Measurements from ENCODE around the gene WHAMM.
"Not testable (repeated sequence)": the region's sequence is repeated elsewhere in the genome, so short reads cannot be mapped to it uniquely, and the experiment has no call there.

The WHAMM gene

GRCh38 chr15:82862886-82863285 is 53.5 kb downstream of the WHAMM start:
- no peak for DNase-seq (ENCODE audit: low read depth in 2 of 3, low spot score in 1 of 3)

- DNase-seq (ENCODE audit: low read depth in 2 of 3, low spot score in 1 of 3): no peak
These were observed 55.5 kb downstream of the WHAMM start for GRCh38 chr15:82864967-82865366.

GRCh38 chr15:82865581-82865980 is 56.2 kb downstream of the WHAMM start:
- DNase-seq (ENCODE audit: low read depth in 2 of 3, low spot score in 1 of 3): not testable (repeated sequence)

GRCh38 chr15:82865981-82866380 is 56.6 kb downstream of the WHAMM start:
- DNase-seq (ENCODE audit: low read depth in 2 of 3, low spot score in 1 of 3): not testable (repeated sequence)

GRCh38 chr15:82870727-82871320 is 61.4 kb downstream of the WHAMM start:
- no peak for DNase-seq (ENCODE audit: low read depth in 2 of 3, low spot score in 1 of 3)

GRCh38 chr15:82871358-82871757 is 61.9 kb downstream of the WHAMM start:
- no peak for DNase-seq (ENCODE audit: low read depth in 2 of 3, low spot score in 1 of 3)

- no peak for DNase-seq (ENCODE audit: low read depth in 2 of 3, low spot score in 1 of 3)
These were observed 62.5 kb downstream of the WHAMM start for GRCh38 chr15:82871832-82872484.

GRCh38 chr15:82873000-82873680 is 63.7 kb downstream of the WHAMM start:
- DNase-seq (ENCODE audit: low read depth in 2 of 3, low spot score in 1 of 3): no peak

- no peak for DNase-seq (ENCODE audit: low read depth in 2 of 3, low spot score in 1 of 3)
These were observed 64.8 kb downstream of the WHAMM start for GRCh38 chr15:82874267-82874666.

GRCh38 chr15:82874961-82875360 is 65.5 kb downstream of the WHAMM start:
- DNase-seq (ENCODE audit: low read depth in 2 of 3, low spot score in 1 of 3): no peak

GRCh38 chr15:82875411-82876003 is 66.1 kb downstream of the WHAMM start:
- no peak for DNase-seq (ENCODE audit: low read depth in 2 of 3, low spot score in 1 of 3)

- DNase-seq (ENCODE audit: low read depth in 2 of 3, low spot score in 1 of 3): no peak
These were observed 68.4 kb downstream of the WHAMM start for GRCh38 chr15:82877825-82878224.

GRCh38 chr15:82878325-82878724 is 68.9 kb downstream of the WHAMM start:
- no peak for DNase-seq (ENCODE audit: low read depth in 2 of 3, low spot score in 1 of 3)

GRCh38 chr15:82880704-82881103 is 71.3 kb downstream of the WHAMM start:
- no peak for DNase-seq (ENCODE audit: low read depth in 2 of 3, low spot score in 1 of 3)

GRCh38 chr15:82881747-82882146 is 72.3 kb downstream of the WHAMM start:
- no peak for DNase-seq (ENCODE audit: low read depth in 2 of 3, low spot score in 1 of 3)

- DNase-seq (ENCODE audit: low read depth in 2 of 3, low spot score in 1 of 3): no peak
These were observed 73.0 kb downstream of the WHAMM start for GRCh38 chr15:82882273-82882928.
